GM21529 (cell line): ENCODE measurements around the gene TMEM175.
"Not testable (repeated sequence)": the region's sequence is repeated elsewhere in the genome, so short reads cannot be mapped to it uniquely, and the experiment has no call there.

Experiments used
- ATAC-seq: cut with Tn5 transposase; IDR thresholded peaks from one replicate; pipeline ENCODE4 v1.9.1; 2021; ENCODE audit not compliant: unreplicated experiment

Gene TMEM175

DNA sequence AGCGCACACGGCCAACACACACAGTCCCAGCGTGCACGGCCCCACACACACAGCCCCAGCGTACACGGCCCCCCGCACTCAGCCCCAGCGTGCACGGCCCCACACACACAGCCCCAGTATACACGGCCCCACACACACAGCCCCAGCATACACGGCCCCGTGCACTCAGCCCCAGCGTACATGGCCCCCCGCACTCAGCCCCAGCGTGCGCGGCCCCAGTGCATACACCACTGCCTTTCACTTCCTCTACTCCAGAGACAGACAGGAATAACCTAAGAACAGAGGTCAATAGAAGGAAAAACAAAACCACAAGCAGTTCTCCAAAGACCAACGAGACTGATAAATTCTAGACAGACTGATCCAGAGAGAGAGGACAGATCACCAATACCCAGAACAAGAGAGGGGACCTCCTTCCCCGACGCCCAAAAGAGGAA, 17.2 kb upstream of the TMEM175 start:
- no peak for ATAC-seq

DNA sequence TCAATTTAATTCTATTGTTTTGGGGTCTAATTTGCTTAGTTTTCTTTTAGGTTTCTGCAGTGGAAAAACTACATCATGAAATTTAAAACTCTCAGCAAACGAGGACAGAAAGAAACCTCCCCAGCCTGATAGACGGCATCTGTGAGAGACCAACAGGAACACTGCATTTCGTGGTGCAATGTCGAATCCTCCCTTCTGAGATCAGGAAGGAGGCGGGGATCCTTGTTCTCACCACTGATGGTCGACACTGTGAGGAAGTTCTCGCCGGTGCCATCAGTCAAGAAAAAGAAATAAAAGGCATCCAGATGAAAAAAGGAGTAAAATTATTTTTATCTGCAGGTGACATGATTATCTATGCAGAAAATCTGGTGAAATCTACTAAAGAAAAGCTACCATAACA, 16.7 kb upstream of the TMEM175 start:
- no peak for ATAC-seq

DNA sequence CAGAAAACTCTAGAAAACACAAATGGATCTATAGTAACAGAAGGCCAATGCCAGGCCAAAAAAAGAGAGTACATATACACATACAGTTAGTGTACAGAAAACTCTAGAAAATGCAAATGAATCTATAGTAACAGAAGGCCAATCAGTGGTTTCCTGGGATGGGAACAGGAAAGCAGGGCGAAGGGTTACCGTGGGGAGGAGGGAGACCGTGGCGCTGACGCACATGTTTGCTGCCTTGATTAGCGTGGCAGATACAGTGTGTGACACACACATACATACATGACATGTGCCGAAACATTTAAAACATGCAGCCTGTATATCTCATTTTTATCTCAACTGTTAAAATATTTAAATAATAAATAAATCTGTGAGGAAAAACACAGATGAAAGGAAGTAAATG, 14.8 kb upstream of the TMEM175 start:
- ATAC-seq = no peak

DNA sequence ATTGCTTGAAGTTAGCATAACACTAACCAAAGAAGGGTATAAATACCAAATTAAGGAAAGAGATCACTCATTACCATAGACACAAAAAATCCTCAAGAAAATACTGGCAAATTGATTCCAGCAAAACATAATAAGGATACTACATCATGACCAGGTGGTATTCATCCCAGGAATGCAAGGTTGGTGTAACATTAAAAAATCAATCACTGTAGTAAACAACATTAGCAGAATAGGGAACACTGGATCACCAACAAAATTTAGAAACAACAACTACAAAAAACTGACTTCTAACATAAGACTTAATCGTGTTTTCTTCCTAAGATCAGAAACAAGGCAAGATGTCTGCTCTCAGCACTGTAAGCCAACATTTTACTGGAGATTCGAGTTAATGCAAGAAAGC, 14.3 kb upstream of the TMEM175 start:
- ATAC-seq = no peak

DNA sequence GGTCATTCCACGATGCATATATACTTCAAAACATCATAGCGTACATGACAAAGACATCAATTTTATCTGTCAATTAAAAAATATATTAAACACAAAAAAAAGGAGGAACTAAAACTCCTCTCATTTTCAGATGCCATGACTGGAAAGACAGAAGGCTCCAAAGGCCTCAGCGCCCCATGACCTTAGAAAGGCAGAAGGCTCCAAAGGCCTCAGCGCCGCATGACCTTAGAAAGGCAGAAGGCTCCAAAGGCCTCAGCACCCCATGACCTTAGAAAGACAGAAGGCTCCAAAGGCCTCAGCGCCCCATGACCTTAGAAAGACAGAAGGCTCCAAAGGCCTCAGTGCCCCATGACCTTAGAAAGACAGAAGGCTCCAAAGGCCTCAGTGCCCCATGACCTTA, 13.7 kb upstream of the TMEM175 start:
- not testable (repeated sequence) for ATAC-seq

DNA sequence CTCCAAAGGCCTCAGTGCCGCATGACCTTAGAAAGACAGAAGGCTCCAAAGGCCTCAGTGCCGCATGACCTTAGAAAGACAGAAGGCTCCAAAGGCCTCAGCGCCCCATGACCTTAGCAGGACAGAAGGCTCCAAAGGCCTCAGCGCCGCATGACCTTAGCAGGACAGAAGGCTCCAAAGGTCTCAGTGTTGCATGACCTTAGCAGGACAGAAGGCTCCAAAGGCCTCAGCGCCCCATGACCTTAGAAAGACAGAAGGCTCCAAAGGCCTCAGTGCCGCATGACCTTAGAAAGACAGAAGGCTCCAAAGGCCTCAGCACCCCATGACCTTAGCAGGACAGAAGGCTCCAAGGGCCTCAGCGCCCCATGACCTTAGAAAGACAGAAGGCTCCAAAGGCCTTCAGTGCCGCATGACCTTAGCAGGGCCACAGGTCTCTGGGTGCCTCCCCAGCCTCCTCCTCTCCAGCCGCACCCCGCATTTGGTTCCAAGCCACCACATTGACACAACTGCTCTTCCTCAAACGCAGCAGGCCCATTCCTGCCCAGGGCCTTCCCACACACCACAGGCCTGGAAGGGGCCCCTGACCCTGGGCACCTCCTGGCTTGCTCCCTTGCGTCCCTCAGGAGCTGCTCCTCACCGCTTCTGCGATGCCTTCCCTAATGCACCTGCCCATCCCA, 13.1 kb upstream of the TMEM175 start:
- ATAC-seq = not testable (repeated sequence)

DNA sequence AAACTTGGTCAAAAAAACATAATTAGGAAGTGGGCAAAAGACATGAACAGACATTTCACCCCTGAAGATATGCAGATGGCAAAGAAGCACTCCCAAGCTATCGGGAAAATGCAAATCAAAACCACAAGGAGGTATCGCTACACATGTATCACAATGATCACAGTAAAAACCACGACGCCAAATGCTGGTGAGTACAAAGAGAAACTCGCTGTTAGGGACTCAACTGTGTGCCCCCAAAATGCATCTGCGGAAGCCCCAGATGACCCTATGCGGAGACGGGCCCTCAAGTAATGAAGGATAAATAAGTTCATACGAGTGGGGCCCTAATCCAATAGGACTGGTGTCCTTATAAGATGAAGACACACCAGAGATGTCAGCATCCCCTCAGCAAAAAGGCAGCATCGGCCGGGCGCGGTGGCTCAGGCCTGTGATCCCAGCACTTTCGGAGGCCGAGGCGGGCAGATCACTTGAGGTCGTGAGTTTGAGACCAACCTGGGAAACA, 10.4 kb upstream of the TMEM175 start:
- ATAC-seq = peak; percentile 64

DNA sequence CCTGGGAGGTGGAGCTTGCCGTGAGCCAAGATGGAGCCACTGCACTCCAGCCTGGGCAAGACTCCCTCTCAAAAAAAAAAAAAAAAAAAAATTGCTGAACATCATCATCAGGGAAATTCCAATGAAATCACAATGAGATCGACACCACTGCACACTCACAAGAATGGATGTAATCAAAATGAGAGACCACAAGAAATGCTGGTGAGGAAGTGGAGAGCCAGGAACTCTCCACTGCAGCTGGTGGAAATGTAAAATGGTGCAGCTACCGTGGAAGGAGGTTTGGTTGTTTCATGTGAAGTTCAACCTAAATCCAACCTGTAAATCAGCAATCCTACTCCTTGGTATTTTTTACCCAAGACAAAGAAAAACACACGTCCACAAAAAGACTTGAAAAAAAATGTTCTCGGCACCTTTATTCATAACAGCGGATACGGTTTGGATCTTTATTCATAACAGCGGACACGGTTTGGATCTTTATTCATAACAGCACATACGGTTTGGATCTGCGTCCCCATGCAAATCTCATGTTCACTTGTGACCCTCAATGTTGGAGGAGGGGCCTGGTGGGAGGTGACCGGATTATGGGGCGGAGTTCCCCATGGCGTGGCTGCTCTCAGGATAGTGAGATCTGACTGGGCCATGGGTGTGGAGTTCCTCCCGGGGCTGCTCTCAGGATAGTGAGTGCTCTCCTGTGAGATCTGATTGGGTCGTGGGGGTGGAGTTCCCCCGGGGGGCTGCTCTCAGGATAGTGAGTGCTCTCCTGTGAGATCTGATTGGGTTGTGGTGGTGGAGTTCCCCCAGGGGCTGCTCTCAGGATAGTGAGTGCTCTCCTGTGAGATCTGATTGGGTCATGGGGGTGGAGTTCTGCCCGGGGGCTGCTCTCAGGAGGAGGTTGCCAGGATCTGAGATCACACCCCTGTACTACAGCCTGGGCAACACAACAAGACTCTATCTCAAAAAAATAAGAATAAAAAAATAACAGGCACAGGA, 7.9 kb upstream of the TMEM175 start:
- peak; percentile 67 for ATAC-seq

DNA sequence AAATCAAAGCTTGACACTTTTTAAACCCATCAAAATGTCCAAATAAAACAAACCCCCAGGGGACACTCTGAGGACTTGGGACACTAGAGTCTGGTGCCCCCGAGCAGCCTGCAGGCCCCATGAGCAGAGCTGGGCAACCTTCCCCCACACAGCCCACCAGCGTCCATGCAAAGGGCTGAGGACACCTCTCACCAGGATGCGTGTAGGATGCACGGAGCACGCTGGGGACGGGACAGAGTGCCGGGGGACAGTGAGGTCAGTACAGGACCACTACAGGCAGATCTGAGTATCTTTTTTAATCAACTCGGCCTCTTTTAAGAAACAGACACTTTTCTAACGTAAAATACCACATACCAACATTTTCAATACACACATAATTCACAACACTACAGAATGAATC, 7.1 kb upstream of the TMEM175 start:
- ATAC-seq = no peak

DNA sequence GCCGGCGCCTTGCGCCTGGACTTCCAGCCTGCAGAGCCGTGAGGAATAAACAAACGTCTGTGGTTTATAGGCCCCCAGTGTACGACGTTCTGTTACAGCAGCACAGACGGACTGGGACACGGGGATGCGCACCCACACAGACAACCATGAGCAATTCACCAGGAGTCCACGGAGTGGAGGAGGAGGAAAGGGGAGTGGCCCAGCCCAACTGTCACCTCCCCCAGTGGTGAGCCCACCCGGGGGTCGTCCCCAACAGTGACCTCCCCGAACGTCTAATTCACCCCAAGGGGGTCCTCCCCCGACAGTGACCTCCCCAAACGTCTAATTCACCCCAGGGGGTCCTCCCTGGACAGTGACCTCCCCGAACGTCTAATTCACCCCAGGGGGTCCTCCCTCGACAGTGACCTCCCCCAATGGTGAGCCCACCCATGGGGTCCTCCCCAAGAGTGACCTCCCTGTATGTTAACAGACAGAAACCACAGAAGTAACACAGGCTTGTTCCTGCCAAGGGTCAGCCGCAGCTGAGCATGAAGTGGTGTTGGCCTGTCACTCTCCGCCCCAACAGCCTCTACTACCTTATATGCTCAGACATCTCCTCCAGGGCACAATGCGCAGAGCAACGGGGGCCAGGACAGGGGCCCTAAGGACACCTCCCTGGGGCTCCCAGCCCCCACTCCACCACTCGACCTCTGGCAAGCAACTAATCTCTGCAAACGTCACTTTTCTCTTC, 6.3 kb upstream of the TMEM175 start:
- ATAC-seq = no peak

DNA sequence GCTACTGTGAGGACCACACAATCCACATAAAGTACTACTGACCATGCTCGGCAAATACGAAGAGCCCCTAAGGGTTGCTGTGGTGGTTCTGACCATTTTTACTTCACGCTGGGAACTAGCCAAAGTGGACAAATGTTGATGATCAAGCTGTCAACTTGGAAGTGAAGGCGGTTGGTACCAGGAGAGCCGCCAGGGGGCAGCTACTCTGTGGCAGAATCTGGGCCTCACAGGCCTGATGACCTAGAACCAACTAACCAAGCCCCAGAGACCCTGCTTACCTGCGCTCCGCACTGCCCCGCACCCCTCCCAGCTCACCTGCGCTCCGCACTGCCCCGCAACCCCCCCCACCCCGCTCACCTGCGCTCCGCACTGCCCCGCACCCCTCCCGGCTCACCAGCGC, 5.7 kb upstream of the TMEM175 start:
- ATAC-seq = no peak

DNA sequence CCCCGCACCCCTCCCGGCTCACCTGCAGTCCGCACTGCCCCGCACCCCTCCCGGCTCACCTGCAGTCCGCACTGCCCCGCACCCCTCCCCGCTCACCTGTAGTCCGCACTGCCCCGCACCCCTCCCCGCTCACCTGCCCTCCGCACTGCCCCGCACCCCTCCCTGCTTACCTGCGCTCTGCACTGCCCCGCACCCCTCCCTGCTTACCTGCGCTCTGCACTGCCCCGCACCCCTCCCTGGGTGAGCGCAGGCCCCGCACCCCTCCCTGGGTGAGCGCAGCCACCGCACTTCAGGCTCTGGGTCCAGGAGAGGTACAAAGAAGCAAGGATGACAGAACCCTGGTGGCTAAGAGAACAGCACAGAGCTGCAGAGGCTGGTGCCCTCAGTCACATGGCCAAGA, 4.7 kb upstream of the TMEM175 start:
- not testable (repeated sequence) for ATAC-seq

DNA sequence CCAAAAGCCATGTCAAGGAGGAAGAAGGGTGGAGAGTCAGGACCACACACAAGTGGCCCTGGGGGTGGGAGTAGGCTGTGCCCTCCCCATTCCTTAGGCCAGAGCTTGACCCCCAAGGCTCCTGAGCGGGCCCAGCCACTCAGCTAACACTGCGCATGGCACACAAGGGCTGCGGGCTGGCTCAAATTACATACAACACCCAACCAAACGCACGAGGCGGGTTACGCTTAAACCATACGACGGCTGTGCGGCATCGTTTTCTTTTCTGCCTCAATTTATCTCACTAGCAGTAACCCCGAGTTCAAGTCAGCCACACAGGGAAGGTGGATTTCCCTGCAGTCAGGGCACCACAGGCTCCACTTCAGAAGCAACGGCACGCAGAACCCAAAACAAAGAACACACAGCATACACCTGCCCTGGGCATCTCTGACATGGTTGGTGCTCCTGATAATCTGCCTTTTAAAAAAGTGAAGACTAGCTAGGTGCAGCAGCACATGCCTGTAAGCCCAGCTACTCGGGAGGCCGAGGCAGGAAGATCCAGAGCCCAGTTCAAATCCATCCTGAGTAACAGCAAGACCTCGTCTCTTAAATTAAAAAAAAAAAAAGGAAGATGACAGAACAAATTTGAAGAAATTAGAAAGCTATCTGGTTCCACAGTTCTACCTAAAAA, 3.0 kb upstream of the TMEM175 start:
- no peak for ATAC-seq

DNA sequence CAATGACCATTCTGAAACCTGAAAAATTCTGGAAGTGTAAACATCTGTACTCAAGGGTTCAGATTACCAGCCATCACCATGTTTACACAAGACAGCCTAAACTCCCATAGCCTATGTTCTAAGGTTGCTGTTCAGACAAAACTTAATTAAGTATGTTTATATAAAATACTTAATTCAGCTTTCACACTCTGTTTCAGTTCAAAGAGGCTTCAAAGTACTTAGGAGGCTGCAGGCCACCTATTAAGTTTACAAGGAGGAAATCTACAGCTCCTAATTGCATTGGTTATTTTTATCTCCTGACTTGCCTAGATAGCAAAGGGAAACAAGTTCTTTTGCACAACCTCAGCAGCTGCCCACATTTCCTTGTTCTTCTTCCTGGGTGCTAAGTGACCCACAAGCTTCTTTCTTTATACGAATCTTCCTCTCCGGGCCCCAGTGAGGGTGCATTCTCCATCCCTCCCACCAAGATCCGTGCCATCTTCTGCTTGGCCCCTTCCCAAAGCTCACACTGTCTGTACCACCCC, 2.2 kb upstream of the TMEM175 start:
- no peak for ATAC-seq

DNA sequence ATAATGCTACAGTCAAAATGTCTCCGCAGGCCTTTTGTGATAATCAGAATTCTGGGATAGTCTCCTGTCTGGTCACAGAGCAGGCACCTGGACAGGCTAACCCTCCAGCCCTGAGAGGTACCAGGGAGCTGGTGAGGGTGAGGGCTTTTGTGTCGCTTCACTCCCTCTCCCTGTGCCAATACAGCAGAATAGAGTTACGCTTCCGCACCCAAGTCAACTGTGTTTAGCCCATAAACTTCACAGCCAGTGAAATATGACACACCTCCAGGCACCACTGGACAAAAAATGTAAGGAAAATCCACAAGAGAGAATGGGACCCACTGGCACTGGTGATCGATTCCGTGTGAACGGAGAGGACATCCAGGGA, 1.4 kb upstream of the TMEM175 start:
- ATAC-seq = no peak

DNA sequence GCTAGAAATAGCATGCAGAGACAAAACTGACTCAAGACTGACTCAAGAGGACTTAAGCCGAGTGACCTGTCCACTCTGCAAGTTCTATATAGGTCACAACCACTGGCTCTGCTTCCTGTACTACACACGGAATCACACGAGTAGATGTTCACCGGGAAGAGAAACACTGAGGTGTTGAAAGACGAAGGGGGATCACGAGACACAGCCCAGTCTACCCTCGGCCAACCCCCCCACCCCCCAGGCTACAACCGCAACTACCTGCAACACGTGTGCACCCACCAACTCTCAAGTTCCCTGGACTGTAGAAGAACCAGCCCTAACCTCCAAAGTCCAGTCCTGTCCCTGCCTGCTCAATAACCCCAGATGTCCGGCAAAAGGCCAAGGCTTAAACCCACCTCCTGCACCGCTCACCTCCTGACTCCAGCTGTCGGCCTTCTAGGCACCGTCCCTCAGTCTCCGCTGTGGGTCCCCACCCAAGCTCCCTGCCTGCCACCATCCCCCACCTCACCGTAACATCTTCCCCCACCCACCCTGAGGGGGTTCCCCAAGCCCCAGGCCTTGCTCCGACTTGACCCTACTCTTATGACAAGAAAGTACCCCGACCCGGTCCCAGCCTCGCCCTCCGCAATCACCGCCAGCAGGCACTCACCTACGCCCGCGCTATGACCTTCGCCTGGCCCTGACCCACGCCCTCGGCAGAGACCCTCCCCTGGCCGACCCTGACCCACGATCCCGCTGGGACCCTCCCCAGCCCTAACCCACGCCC, 883 bp upstream of the TMEM175 start:
- no peak for ATAC-seq

DNA sequence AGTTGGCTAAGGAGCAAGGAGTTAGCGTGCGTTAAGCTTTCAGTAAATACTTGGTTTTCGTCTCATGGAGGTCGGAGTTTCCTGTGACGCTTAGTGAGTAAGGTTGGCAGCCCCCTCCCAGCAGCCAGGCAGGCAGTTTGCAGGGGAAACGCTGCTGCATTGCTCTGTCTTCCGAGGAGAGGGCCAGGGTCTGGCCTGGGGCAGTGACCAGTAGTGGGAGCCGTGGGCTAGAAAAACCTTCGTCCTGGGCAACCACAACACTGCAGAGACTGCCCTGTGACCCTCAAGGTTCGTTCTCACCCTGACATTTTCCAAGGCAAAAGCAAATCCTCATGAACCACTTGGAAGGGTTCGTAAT, 432 bp downstream of the TMEM175 start:
- ATAC-seq = no peak

DNA sequence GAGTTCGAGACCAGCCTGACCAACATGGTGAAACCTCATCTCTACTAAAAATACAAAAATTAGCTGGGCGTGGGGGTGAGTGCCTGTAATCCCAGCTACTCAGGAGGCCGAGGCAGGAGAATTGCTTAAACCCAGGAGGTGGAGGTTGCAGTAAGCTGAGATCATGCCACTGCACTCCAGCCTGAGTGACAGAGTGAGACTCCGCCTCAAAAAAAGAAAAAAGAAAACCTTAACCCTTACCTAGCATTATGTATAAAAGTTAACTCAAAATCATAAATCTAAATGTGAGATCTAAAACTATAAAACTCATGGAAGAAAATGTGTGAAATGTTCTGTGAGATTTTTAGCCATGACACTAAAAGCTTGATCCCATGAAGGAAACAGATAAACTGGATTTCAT, 7.2 kb downstream of the TMEM175 start:
- ATAC-seq = not testable (repeated sequence)

DNA sequence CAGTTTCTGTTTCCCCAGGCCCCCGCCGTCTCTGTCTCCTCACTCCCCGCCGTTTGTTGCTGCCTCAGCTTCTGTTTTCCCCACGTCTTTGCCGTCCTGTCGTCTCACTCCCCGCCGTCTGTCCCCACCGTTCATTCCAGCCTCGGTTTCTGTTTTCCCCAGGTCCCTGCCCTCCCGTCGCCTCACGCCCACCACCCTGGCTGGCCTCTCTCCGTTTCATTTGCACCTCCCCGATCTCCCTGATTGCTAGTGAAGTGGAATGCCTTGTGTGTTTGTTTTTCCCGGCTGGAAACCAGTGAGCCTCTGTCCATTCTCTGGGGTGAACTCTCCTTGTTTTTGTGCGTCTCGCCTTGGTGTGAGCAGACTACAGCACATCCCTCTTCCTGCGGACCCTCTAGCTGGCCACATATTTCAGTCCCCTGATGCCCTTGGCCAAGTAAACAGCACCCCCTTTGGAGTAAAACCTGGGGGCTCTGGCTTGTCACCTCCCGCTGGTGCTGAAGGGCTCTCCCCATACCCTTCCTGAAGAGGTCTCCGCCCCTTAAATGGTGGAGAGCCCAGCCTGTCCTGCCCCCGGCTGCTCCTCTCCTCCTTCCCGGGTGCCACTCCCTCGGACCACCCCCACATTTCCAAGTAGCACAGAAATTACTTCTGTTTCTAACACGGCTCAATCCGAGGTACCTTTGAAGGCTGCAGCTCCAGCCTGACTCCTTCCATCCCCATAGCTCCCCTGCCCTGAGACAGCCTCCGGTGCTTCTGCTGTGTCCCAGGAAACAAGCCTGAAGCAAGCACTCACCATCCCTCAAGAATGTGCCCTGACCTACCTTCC, 13.2 kb downstream of the TMEM175 start:
- no peak for ATAC-seq
